Esophagus muscularis mucosa (tissue), 4 donors: ENCODE data around the gene GLIS1.

Experiments used
- EP300 ChIP-seq: sonication (generic); formaldehyde crosslinking; IDR thresholded peaks from one replicate; pipeline ENCODE4 v1.6.1; 2017; ENCODE audit warnings: antibody characterized with exemption
- POLR2A ChIP-seq: fragments of 450-650 bp; IDR thresholded peaks from one replicate; pipeline ENCODE4 v1.6.1; 2017; ENCODE audit warnings: antibody characterized with exemption, moderate library complexity, mild to moderate bottlenecking, low read depth
- POLR2AphosphoS5 ChIP-seq, 2 donors: sonication (generic); formaldehyde crosslinking; IDR thresholded peaks; one replicate each; pipeline ENCODE4 v1.6.1; 2017; ENCODE audit warnings: antibody characterized with exemption in 2 of 2
- TF ChIP-seq, protein P1 (sequence below), 3 experiments: fragments of 200-600 bp in 2 of 3; fragments of 450-650 bp in 1 of 3; sonication (generic) in 2 of 3; IDR thresholded peaks; one replicate each; pipeline ENCODE4 v1.5.1; 2017 to 2019; ENCODE audit warnings: antibody characterized with exemption in 3 of 3, mild to moderate bottlenecking in 2 of 3, moderate library complexity in 1 of 3

DNA sequence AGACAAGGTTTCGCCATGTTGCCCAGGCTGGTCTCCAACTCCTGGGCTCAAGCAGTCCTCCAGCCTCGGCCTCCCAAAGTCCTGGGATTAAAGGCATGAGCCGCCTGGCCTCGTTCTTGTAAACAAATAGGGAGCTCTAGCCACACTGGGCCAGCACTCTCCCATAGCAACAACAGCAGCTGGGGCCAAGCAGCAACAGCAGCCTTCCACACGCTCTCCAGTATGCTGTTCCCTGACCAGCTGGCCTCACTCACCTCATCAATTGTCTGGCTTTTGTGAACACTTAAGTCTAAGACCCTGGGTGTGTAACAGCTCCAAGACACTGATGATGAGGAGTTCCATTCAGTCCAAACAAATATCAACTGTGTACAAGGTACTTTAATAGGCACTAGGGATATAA lies 16.9 kb upstream of the GLIS1 start:
- TF ChIP-seq, protein P1, sequence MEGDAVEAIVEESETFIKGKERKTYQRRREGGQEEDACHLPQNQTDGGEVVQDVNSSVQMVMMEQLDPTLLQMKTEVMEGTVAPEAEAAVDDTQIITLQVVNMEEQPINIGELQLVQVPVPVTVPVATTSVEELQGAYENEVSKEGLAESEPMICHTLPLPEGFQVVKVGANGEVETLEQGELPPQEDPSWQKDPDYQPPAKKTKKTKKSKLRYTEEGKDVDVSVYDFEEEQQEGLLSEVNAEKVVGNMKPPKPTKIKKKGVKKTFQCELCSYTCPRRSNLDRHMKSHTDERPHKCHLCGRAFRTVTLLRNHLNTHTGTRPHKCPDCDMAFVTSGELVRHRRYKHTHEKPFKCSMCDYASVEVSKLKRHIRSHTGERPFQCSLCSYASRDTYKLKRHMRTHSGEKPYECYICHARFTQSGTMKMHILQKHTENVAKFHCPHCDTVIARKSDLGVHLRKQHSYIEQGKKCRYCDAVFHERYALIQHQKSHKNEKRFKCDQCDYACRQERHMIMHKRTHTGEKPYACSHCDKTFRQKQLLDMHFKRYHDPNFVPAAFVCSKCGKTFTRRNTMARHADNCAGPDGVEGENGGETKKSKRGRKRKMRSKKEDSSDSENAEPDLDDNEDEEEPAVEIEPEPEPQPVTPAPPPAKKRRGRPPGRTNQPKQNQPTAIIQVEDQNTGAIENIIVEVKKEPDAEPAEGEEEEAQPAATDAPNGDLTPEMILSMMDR (IDR thresholded peaks at IDR 0.05), result no peak
- no peak for TF ChIP-seq POLR2AphosphoS5 (IDR thresholded peaks at IDR 0.05)
- no peak for TF ChIP-seq POLR2A
- no peak for TF ChIP-seq EP300
